Measurements from ENCODE around the gene NCAM2.

- no peak for TF ChIP-seq CTCF (IDR thresholded peaks at IDR 0.05)
- TF ChIP-seq EP300 (IDR thresholded peaks at IDR 0.05; ENCODE audit: low read depth): no peak
Measured at GRCh38 chr21:21165063-21165645, 166.9 kb downstream of the NCAM2 start.
